Kidney (tissue), 14 donors: ENCODE results near the gene RGCC. TPM values are rescaled to one million over a fixed set of nuclear protein-coding genes. Genes with fewer than 3 reads are reported as not detected.
A peak's percentile ranks its signal among the peaks of the same experiment; 100 is the strongest.

ENCODE experiments used
- DNase-seq, 5 donors: peaks; one replicate each; pipeline ENCODE4 v3.0.0-alpha.2; 2013 to 2020
- FAIRE-seq: peaks from 2 replicates; lab custom pipeline; 2012; peaks lifted over from hg19 to GRCh38; lab: Jason Lieb, UNC
- H3K27ac ChIP-seq, 2 donors: one replicate each; pipeline ENCODE4 v1.7.0; 2013; ENCODE audit warnings: low read depth in 2 of 2, low read length in 2 of 2, inconsistent platforms in 1 of 2
- H3K27me3 ChIP-seq: one replicate; pipeline ENCODE4 v1.7.1; 2013; ENCODE audit warnings: low read length, inconsistent platforms; ENCODE audit not compliant: control insufficient read depth, insufficient read depth
- H3K36me3 ChIP-seq, 3 donors: one replicate each; pipeline versions ENCODE4 v1.7.0 to v1.7.1; 2013; ENCODE audit warnings: low read length in 3 of 3, control low read depth in 1 of 3, inconsistent platforms in 1 of 3; ENCODE audit not compliant: insufficient read depth in 3 of 3, control insufficient read depth in 2 of 3
- H3K4me1 ChIP-seq, 3 donors: one replicate each; pipeline versions ENCODE4 v1.7.0 to v1.7.1; 2013; ENCODE audit warnings: low read length in 3 of 3, inconsistent platforms in 1 of 3, low read depth in 1 of 3; ENCODE audit not compliant: control insufficient read depth in 2 of 3, insufficient read depth in 2 of 3
- H3K4me3 ChIP-seq, 3 donors: one replicate each; pipeline versions ENCODE4 v1.7.0 to v1.8.1; 2013; ENCODE audit warnings: low read length in 3 of 3, control low read depth in 1 of 3, inconsistent platforms in 1 of 3
- H3K9ac ChIP-seq, 3 donors: one replicate each; pipeline versions ENCODE4 v1.7.0 to v1.7.1; 2013; ENCODE audit warnings: low read length in 3 of 3, control low read depth in 1 of 3, inconsistent platforms in 1 of 3
- H3K9me3 ChIP-seq, 3 donors: one replicate each; pipeline versions ENCODE4 v1.7.0 to v1.7.1; 2013; ENCODE audit warnings: low read length in 3 of 3, control low read depth in 1 of 3, inconsistent platforms in 1 of 3; ENCODE audit not compliant: control insufficient read depth in 2 of 3, insufficient read depth in 1 of 3
- CTCF ChIP-seq: IDR thresholded peaks from 3 replicates; pipeline ENCODE4 v1.5.1; 2012; ENCODE audit warnings: mild to moderate bottlenecking, moderate library complexity, borderline replicate concordance; ENCODE audit not compliant: insufficient read depth; ENCODE audit errors: extremely low read depth
- intact Hi-C: fragments of 100-400 bp; cut with DNase I; formaldehyde crosslinking; loops from one replicate; pipeline ENCODE4 v1.11.1; 2022
- polyA plus RNA-seq: library from polyadenylated mRNA; stranded (reverse); fragments of 350-450 nt; fragmentation: Illumina TruSeq; extraction: RNeasy Lipid Tissue Mini Kit (QIAGEN cat#74804); gene quantifications from one replicate; pipeline ENCODE4 v1.2.3, GENCODE V29; 2014; ENCODE audit warnings: low read depth, low replicate concordance; ENCODE audit not compliant: insufficient read depth
- total RNA-seq: library from RNA; stranded (reverse); fragmentation: NEBNext Ultra II Directional; extraction: Animal tissue kit (Norgen Biotek cat#: 25700); gene quantifications from one replicate; pipeline ENCODE4 v1.2.1, GENCODE V29; 2021
- donor health status: control.
- donor health status: control.
- donor health status: control.
- donor health status: control.
- donor health status: control.
- donor health status: DM: yes; HTN: yes; CAD: no.
- donor health status: Normal renal cell carcinoma (clear cell type).

RGCC gene
- total and polyA plus RNA-seq, 2 donors from 2014 or later, result 12.9 to 40.9 TPM

GRCh38 chr13:41491436-41491835 is 34.1 kb downstream of the RGCC start:
- FAIRE-seq (no peak), DNase-seq (no peak)
- H3K27me3 ChIP-seq, result no peaks in the 10 kb centered on the region
- peaks cover 0 to 2% (median 0%) of the 10 kb centered on the region in 3 donors for H3K4me1 ChIP-seq
- H3K9ac ChIP-seq, result no peak overlapping the region
- no peaks in the 10 kb centered on the region for H3K9me3 ChIP-seq
- no peak for TF ChIP-seq CTCF
- H3K4me3 ChIP-seq, result no peak overlapping the region
- H3K27ac ChIP-seq, result no peak overlapping the region
- H3K36me3 ChIP-seq, result no peaks in the 10 kb centered on the region
- intact Hi-C loops, result no loop called here

- no peak for FAIRE-seq
- peak in 1 of 5 donors; percentile 8 for DNase-seq
- intact Hi-C loops, result no loop called here
These were observed 35.3 kb downstream of the RGCC start for GRCh38 chr13:41492432-41493260.

GRCh38 chr13:41494202-41494601 is 36.9 kb downstream of the RGCC start:
- H3K9ac ChIP-seq, result no peak overlapping the region
- H3K27ac ChIP-seq, result no peak overlapping the region
- intact Hi-C loops, result no loop called here
- H3K9me3 ChIP-seq, result no peaks in the 10 kb centered on the region
- no peak for TF ChIP-seq CTCF
- peaks cover 0 to 5% (median 0%) of the 10 kb centered on the region in 3 donors for H3K4me1 ChIP-seq
- no peak overlapping the region for H3K4me3 ChIP-seq
- DNase-seq, result no peak
- H3K27me3 ChIP-seq, result no peaks in the 10 kb centered on the region
- no peak for FAIRE-seq
- H3K36me3 ChIP-seq, result no peaks in the 10 kb centered on the region

More at GRCh38 chr13:41492432-41493260, 35.3 kb downstream of the RGCC start:
- no peak for TF ChIP-seq CTCF
- H3K27me3 ChIP-seq, result no peaks in the 10 kb centered on the region
- H3K9ac ChIP-seq, result no peak overlapping the region
- H3K4me3 ChIP-seq, result no peak overlapping the region
- H3K27ac ChIP-seq, result no peak overlapping the region
- H3K36me3 ChIP-seq, result no peaks in the 10 kb centered on the region
- peaks cover 0 to 5% (median 0%) of the 10 kb centered on the region in 3 donors for H3K4me1 ChIP-seq
- H3K9me3 ChIP-seq, result no peaks in the 10 kb centered on the region
